ENCODE measurements around the gene GAS2L3. TPM values are rescaled to one million over a fixed set of nuclear protein-coding genes. Genes with fewer than 3 reads are reported as not detected.

GAS2L3 gene
- total and polyA plus RNA-seq, 2 of the 8 experiments (the other 6 are each of a cell fraction or from before 2014, with no cell fraction given): 2.1 to 19.3 TPM

- no peak for TF ChIP-seq CHD7 (IDR thresholded peaks at IDR 0.05; ENCODE audit: insufficient replicate concordance, low read length)
These were observed 3.0 kb downstream of the GAS2L3 start (continued) for GRCh38 chr12:100576331-100577036.
